Spleen (tissue), 11 donors: ENCODE results near the gene PAPPA2. TPM values are rescaled to one million over a fixed set of nuclear protein-coding genes. Genes with fewer than 3 reads are reported as not detected.

Source experiments
- DNase-seq: peaks from one replicate; pipeline ENCODE4 v3.0.0-alpha.2; 2020
- H3K27ac ChIP-seq, 8 donors: fragments of 200-600 bp; sonication (generic) in 7 of 8; 1 replicate in 4 of 8; 2 replicates in 4 of 8; pipeline versions ENCODE4 v1.5.0 to v1.8.0; 2016 to 2021; ENCODE audit warnings: inconsistent platforms in 4 of 8, mild to moderate bottlenecking in 4 of 8, moderate library complexity in 1 of 8
- H3K27me3 ChIP-seq, 7 donors: fragments of 200-600 bp; sonication (generic) in 6 of 7; replicated peaks in 1 of 7; 1 replicate in 4 of 7; 2 replicates in 3 of 7; pipeline versions ENCODE4 v1.5.0 to v1.8.0; 2016 to 2021; ENCODE audit warnings: inconsistent platforms in 3 of 7, mild to moderate bottlenecking in 1 of 7
- H3K36me3 ChIP-seq, 6 donors: fragments of 200-600 bp; sonication (generic) in 5 of 6; 1 replicate in 4 of 6; 2 replicates in 2 of 6; pipeline versions ENCODE4 v1.5.0 to v1.8.0; 2016 to 2021; ENCODE audit warnings: inconsistent platforms in 2 of 6
- H3K4me1 ChIP-seq, 6 donors: fragments of 200-600 bp; sonication (generic) in 5 of 6; 1 replicate in 3 of 6; 2 replicates in 3 of 6; pipeline versions ENCODE4 v1.5.0 to v1.8.0; 2016 to 2021; ENCODE audit warnings: inconsistent platforms in 3 of 6
- H3K4me3 ChIP-seq, 8 donors: fragments of 200-600 bp; sonication (generic) in 7 of 8; 1 replicate in 4 of 8; 2 replicates in 4 of 8; pipeline versions ENCODE4 v1.5.0 to v1.8.0; 2016 to 2021; ENCODE audit warnings: inconsistent platforms in 4 of 8, mild to moderate bottlenecking in 4 of 8, moderate library complexity in 2 of 8
- H3K9me3 ChIP-seq, 8 donors: fragments of 200-600 bp; sonication (generic) in 7 of 8; 1 replicate in 4 of 8; 2 replicates in 4 of 8; pipeline versions ENCODE4 v1.5.0 to v1.8.0; 2016 to 2021; ENCODE audit warnings: inconsistent platforms in 4 of 8
- CTCF ChIP-seq, 11 experiments: fragments of 200-600 bp in 7 of 11; fragments of 450-650 bp in 4 of 11; sonication (generic) in 4 of 11; IDR thresholded peaks in 8 of 11; conservative IDR thresholded peaks in 3 of 11; 1 replicate in 7 of 11; 2 replicates in 4 of 11; pipeline versions ENCODE4 v1.4.0 to v1.8.0; 2016 to 2021; ENCODE audit warnings: antibody characterized with exemption in 11 of 11, inconsistent platforms in 4 of 11, mild to moderate bottlenecking in 1 of 11
- POLR2A ChIP-seq, 3 donors: fragments of 450-650 bp; IDR thresholded peaks; one replicate each; pipeline ENCODE4 v1.5.1; 2017; ENCODE audit warnings: antibody characterized with exemption in 3 of 3, mild to moderate bottlenecking in 1 of 3
- POLR2AphosphoS5 ChIP-seq, 3 donors: sonication (generic); formaldehyde crosslinking; IDR thresholded peaks; one replicate each; pipeline ENCODE4 v1.5.1; 2017; ENCODE audit warnings: antibody characterized with exemption in 3 of 3
- WGBS, 5 donors: extraction: QIAGEN DNeasy Blood & Tissue Kit in 3 of 5; methylation state at CpG; one replicate each; pipeline versions ENCODE4 v1.1.5 to v1.1.7; 2013 to 2018; 5-methylcytosine and 5-hydroxymethylcytosine counted together
- intact Hi-C: fragments of 100-400 bp; cut with DNase I; formaldehyde crosslinking; loops from one replicate; pipeline ENCODE4 v1.15.0; 2023; ENCODE audit warnings: low total_unique reads
- polyA plus RNA-seq, 3 donors: library from polyadenylated mRNA; stranded (reverse); fragments of 200-250 nt; gene quantifications; one replicate each; pipeline ENCODE4 v1.2.1, GENCODE V29; 2013
- total RNA-seq, 7 donors: library from RNA; depleted of rRNA in 3 of 7; stranded (reverse); fragments of >200 nt in 3 of 7; fragmentation: NEBNext Ultra II Directional in 4 of 7; extraction: Animal tissue kit (Norgen Biotek cat#: 25700) in 4 of 7; gene quantifications; one replicate each; pipeline versions ENCODE4 v1.1.0 to v1.2.1, GENCODE V29; 2016 to 2021
- donor health status: healthy with polysubstance abuse.
- donor health status: DM: no; HTN: no; CAD: no; lungs with moderate emphysema.
- donor health status: DM: no; HTN: no; CAD: no.
- donor health status: Bipolar disorder and iron deficiency.
- donor health status: healthy.
- donor health status: DM: no; HTN: no; CAD: no.
- donor health status: DM: yes; HTN: yes; CAD: no.

PAPPA2 gene
- total and polyA plus RNA-seq, 10 donors = 0.02 to 0.76 (median 0.06) TPM; not detected in 3

- DNase-seq = no peak
- no peaks in the 10 kb centered on the region for H3K27me3 ChIP-seq
- no peak overlapping the region for H3K27ac ChIP-seq
- no peak overlapping the region for H3K4me3 ChIP-seq
- H3K36me3 ChIP-seq = no peaks in the 10 kb centered on the region
- H3K9me3 ChIP-seq = no peaks in the 10 kb centered on the region
- WGBS, 5 donors = 55 to 65% (median 62%) methylated on average over 3 of the region's 3 CpGs
- TF ChIP-seq POLR2A (IDR thresholded peaks at IDR 0.05) (no peak), CTCF (IDR thresholded peaks at IDR 0.05 in 8 of 11, conservative IDR thresholded peaks at IDR 0.05 in 3 of 11) (no peak), POLR2AphosphoS5 (IDR thresholded peaks at IDR 0.05) (no peak)
- H3K4me1 ChIP-seq = no peaks in the 10 kb centered on the region
- intact Hi-C loops = no loop called here
Measured at GRCh38 chr1:176775996-176776395, 313.0 kb downstream of the PAPPA2 start.

- Histone ChIP-seq H3K4me3 (no peak overlapping the region), H3K27me3 (no peaks in the 10 kb centered on the region), H3K36me3 (no peaks in the 10 kb centered on the region), H3K9me3 (no peaks in the 10 kb centered on the region), H3K27ac (no peak overlapping the region), H3K4me1 (no peaks in the 10 kb centered on the region)
- 27 to 49% (median 36%) methylated on average over 1 of the region's 1 CpG for WGBS, 5 donors
- TF ChIP-seq POLR2AphosphoS5 (IDR thresholded peaks at IDR 0.05) = no peak
- no peak for TF ChIP-seq POLR2A (IDR thresholded peaks at IDR 0.05)
- TF ChIP-seq CTCF (IDR thresholded peaks at IDR 0.05 in 8 of 11, conservative IDR thresholded peaks at IDR 0.05 in 3 of 11) = no peak
- intact Hi-C loops = no loop called here
- DNase-seq = no peak
Measured at GRCh38 chr1:176778056-176778455, 315.1 kb downstream of the PAPPA2 start.

- H3K4me3 ChIP-seq = no peak overlapping the region
- intact Hi-C loops = no loop called here
Measured at GRCh38 chr1:176779992-176780328, 317.0 kb downstream of the PAPPA2 start.

GRCh38 chr1:176783309-176783708 is 320.3 kb downstream of the PAPPA2 start:
- H3K4me3 ChIP-seq = no peak overlapping the region
- H3K4me1 ChIP-seq = no peaks in the 10 kb centered on the region
- H3K27me3 ChIP-seq = no peaks in the 10 kb centered on the region
- intact Hi-C loops = no loop called here
- no peak for DNase-seq
- H3K9me3 ChIP-seq = no peaks in the 10 kb centered on the region
- WGBS, 5 donors = 70 to 92% (median 83%) methylated on average over 5 of the region's 5 CpGs
- H3K36me3 ChIP-seq = no peaks in the 10 kb centered on the region
- no peak overlapping the region for H3K27ac ChIP-seq
- TF ChIP-seq CTCF (IDR thresholded peaks at IDR 0.05 in 8 of 11, conservative IDR thresholded peaks at IDR 0.05 in 3 of 11) (no peak), POLR2A (IDR thresholded peaks at IDR 0.05) (no peak), POLR2AphosphoS5 (IDR thresholded peaks at IDR 0.05) (no peak)

More at GRCh38 chr1:176779992-176780328, 317.0 kb downstream of the PAPPA2 start:
- Histone ChIP-seq H3K4me1 (no peaks in the 10 kb centered on the region), H3K27ac (no peak overlapping the region), H3K27me3 (no peaks in the 10 kb centered on the region), H3K36me3 (no peaks in the 10 kb centered on the region), H3K9me3 (no peaks in the 10 kb centered on the region)
- 32 to 58% (median 39%) methylated on average over 1 of the region's 1 CpG for WGBS, 5 donors
- no peak for DNase-seq
- TF ChIP-seq POLR2A (IDR thresholded peaks at IDR 0.05) (no peak), CTCF (IDR thresholded peaks at IDR 0.05 in 8 of 11, conservative IDR thresholded peaks at IDR 0.05 in 3 of 11) (no peak), POLR2AphosphoS5 (IDR thresholded peaks at IDR 0.05) (no peak)
